ENCODE data around the gene SLC25A24.
A peak's percentile ranks its signal among the peaks of the same experiment; 100 is the strongest.
"Not testable (repeated sequence)": the region's sequence is repeated elsewhere in the genome, so short reads cannot be mapped to it uniquely, and the experiment has no call there.

Gene SLC25A24

GRCh38 chr1:108133148-108133547, 67.0 kb downstream of the SLC25A24 start:
- not testable (repeated sequence) for DNase-seq (ENCODE audit: low spot score)

- DNase-seq (ENCODE audit: low spot score), result not testable (repeated sequence)
These were observed 67.8 kb downstream of the SLC25A24 start for GRCh38 chr1:108132367-108132766.

GRCh38 chr1:108131281-108131680, 68.9 kb downstream of the SLC25A24 start:
- not testable (repeated sequence) for DNase-seq (ENCODE audit: low spot score)

- no peak for DNase-seq (ENCODE audit: low spot score)
These were observed 69.3 kb downstream of the SLC25A24 start for GRCh38 chr1:108130794-108131193.

GRCh38 chr1:108129999-108130398, 70.1 kb downstream of the SLC25A24 start:
- no peak for DNase-seq (ENCODE audit: low spot score)

- DNase-seq (ENCODE audit: low spot score), result peak; percentile 77
These were observed 74.6 kb downstream of the SLC25A24 start for GRCh38 chr1:108125312-108126138.

- DNase-seq (ENCODE audit: low spot score), result no peak
These were observed 75.4 kb downstream of the SLC25A24 start for GRCh38 chr1:108124622-108125311.

- DNase-seq (ENCODE audit: low spot score), result no peak
These were observed 76.1 kb downstream of the SLC25A24 start for GRCh38 chr1:108124023-108124422.

GRCh38 chr1:108121358-108122143, 78.6 kb downstream of the SLC25A24 start:
- no peak for DNase-seq (ENCODE audit: low spot score)

- DNase-seq (ENCODE audit: low spot score), result no peak
These were observed 80.0 kb downstream of the SLC25A24 start for GRCh38 chr1:108120163-108120562.

- no peak for DNase-seq (ENCODE audit: low spot score)
These were observed 80.6 kb downstream of the SLC25A24 start for GRCh38 chr1:108119500-108119899.

GRCh38 chr1:108117945-108118902, 81.9 kb downstream of the SLC25A24 start:
- DNase-seq (ENCODE audit: low spot score), result no peak

GRCh38 chr1:108117237-108117636, 82.9 kb downstream of the SLC25A24 start:
- DNase-seq (ENCODE audit: low spot score), result no peak

- no peak for DNase-seq (ENCODE audit: low spot score)
These were observed 86.0 kb downstream of the SLC25A24 start for GRCh38 chr1:108114033-108114599.

GRCh38 chr1:108113496-108113895, 86.6 kb downstream of the SLC25A24 start:
- no peak for DNase-seq (ENCODE audit: low spot score)

GRCh38 chr1:108109295-108109973, 90.7 kb downstream of the SLC25A24 start:
- no peak for DNase-seq (ENCODE audit: low spot score)

- DNase-seq (ENCODE audit: low spot score), result no peak
These were observed 92.0 kb downstream of the SLC25A24 start for GRCh38 chr1:108108119-108108518.

- DNase-seq (ENCODE audit: low spot score), result no peak
These were observed 92.5 kb downstream of the SLC25A24 start for GRCh38 chr1:108107658-108108057.

- DNase-seq (ENCODE audit: low spot score), result no peak
These were observed 93.4 kb downstream of the SLC25A24 start for GRCh38 chr1:108106775-108107174.

GRCh38 chr1:108100148-108100547, 100.0 kb downstream of the SLC25A24 start:
- no peak for DNase-seq (ENCODE audit: low spot score)

Data from left forelimb (tissue), 1 donor.